ENCODE data around the gene ANKRD33. TPM values are rescaled to one million over a fixed set of nuclear protein-coding genes. Genes with fewer than 3 reads are reported as not detected.

Gene ANKRD33
- total RNA-seq, 1 donor from 2014 or later = not detected

- no peaks in the 10 kb centered on the region for H3K36me3 Mint-ChIP-seq (ENCODE audit: low read depth)
- intact Hi-C loops (cut with micrococcal nuclease) = no loop called here
- H3K4me3 Mint-ChIP-seq = no peak overlapping the region
- DNase-seq = no peak
- H3K27me3 Mint-ChIP-seq = peaks cover 45% of the 10 kb centered on the region
- no peaks in the 10 kb centered on the region for H3K9me3 Mint-ChIP-seq
- H3K27ac Mint-ChIP-seq = no peak overlapping the region
- H3K4me1 Mint-ChIP-seq = no peaks in the 10 kb centered on the region
Measured at GRCh38 chr12:51907856-51908425, 20.0 kb downstream of the ANKRD33 start.

DNA sequence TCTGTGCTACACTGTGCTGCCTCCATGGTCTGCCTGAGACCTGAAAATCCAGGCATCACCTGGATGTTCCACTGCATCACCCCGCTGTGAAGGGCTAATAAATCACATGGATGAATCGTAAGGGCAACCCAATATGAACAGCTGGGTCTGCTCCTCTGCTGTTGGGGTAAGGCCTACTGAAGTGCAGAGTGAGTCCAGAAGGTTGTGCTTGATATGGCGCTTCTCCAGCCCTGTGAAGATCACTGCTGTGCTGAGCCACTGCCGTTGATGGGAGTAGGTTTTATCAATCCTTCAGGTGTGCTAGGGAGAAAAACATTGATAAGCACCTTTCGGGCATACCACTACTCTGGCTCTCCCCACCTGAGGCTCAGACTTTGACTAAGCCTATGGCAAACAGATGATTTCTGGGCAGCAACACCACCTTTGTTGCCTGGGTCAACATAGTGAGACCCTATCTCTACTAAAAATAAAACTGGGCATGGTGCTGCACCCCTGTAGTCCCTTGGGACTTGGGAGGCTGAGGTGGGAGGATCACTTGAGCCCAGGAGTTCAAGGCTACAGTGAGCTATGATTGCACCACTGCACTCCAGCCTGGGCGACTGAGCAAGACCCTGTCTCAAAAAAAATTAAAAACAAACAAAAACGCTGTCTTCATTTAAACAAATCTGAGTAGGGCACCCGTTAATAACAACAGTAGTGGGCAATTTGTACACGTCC, 21.1 kb downstream of the ANKRD33 start:
- H3K4me3 Mint-ChIP-seq = no peak overlapping the region
- H3K36me3 Mint-ChIP-seq (ENCODE audit: low read depth) = no peaks in the 10 kb centered on the region
- H3K27me3 Mint-ChIP-seq = peaks cover 41% of the 10 kb centered on the region
- H3K27ac Mint-ChIP-seq = no peak overlapping the region
- intact Hi-C loops (cut with micrococcal nuclease) = no loop called here
- no peaks in the 10 kb centered on the region for H3K9me3 Mint-ChIP-seq
- DNase-seq = no peak
- no peaks in the 10 kb centered on the region for H3K4me1 Mint-ChIP-seq

GRCh38 chr12:51910168-51910567, 22.3 kb downstream of the ANKRD33 start:
- intact Hi-C loops (cut with micrococcal nuclease) = no loop called here
- H3K36me3 Mint-ChIP-seq (ENCODE audit: low read depth) = no peaks in the 10 kb centered on the region
- DNase-seq = no peak
- no peaks in the 10 kb centered on the region for H3K4me1 Mint-ChIP-seq
- peaks cover 35% of the 10 kb centered on the region for H3K27me3 Mint-ChIP-seq
- H3K27ac Mint-ChIP-seq = no peak overlapping the region
- H3K9me3 Mint-ChIP-seq = no peaks in the 10 kb centered on the region
- no peak overlapping the region for H3K4me3 Mint-ChIP-seq

DNA sequence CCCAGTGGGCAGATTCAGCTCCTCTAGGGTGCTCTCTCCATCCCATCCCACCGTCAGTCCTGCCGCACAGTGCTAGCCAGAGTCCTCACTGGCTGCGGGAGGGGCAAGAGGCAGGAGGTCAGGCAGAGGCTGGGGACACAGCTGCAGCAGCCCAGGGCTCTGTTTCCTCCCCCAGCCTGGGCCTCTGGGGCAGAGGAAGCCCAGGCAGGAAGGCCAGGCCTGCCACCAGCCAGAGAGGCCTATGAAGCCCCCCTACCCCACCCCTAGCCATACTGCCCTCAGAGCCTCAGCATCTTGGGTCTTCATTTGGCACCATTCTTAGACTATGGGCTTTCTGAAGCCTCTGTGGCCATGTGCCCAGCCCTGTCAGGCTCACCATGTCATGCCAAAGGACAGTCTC, 22.8 kb downstream of the ANKRD33 start:
- no peaks in the 10 kb centered on the region for H3K4me1 Mint-ChIP-seq
- no peak for DNase-seq
- intact Hi-C loops (cut with micrococcal nuclease) = no loop called here
- H3K4me3 Mint-ChIP-seq = no peak overlapping the region
- H3K36me3 Mint-ChIP-seq (ENCODE audit: low read depth) = no peaks in the 10 kb centered on the region
- no peak overlapping the region for H3K27ac Mint-ChIP-seq
- peaks cover 32% of the 10 kb centered on the region for H3K27me3 Mint-ChIP-seq
- H3K9me3 Mint-ChIP-seq = no peaks in the 10 kb centered on the region

DNA sequence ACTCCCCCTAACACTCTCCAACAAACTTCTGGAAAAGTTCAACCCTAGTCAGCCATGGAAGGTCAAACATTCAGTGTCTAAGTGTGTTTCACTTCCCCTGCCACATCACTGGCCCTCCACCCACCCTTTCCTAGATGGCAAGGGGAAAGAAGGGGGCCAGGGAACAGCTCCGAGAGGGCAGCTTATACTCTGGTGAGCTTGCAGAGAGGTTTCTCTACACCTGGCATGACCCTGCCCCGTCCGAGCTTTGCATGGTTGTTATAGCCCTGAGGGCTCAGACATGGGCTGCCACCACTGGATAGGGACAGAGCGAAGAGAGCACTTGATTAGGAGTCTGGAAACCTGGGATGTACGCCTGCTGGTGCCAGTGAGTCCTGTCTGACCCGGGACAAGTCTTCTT, 23.4 kb downstream of the ANKRD33 start:
- peaks cover 27% of the 10 kb centered on the region for H3K27me3 Mint-ChIP-seq
- no peaks in the 10 kb centered on the region for H3K4me1 Mint-ChIP-seq
- DNase-seq = no peak
- no peak overlapping the region for H3K27ac Mint-ChIP-seq
- H3K36me3 Mint-ChIP-seq (ENCODE audit: low read depth) = no peaks in the 10 kb centered on the region
- intact Hi-C loops (cut with micrococcal nuclease) = no loop called here
- H3K4me3 Mint-ChIP-seq = no peak overlapping the region
- no peaks in the 10 kb centered on the region for H3K9me3 Mint-ChIP-seq

GRCh38 chr12:51911788-51912711, 24.1 kb downstream of the ANKRD33 start:
- Mint-ChIP-seq H3K9me3 (no peaks in the 10 kb centered on the region), H3K27me3 (peaks cover 23% of the 10 kb centered on the region), H3K27ac (no peak overlapping the region), H3K4me1 (no peaks in the 10 kb centered on the region), H3K4me3 (no peak overlapping the region), H3K36me3 (ENCODE audit: low read depth) (no peaks in the 10 kb centered on the region)
- intact Hi-C loops (cut with micrococcal nuclease) = no loop called here
- DNase-seq = no peak

GRCh38 chr12:51913071-51914033, 25.4 kb downstream of the ANKRD33 start:
- no peak for DNase-seq

DNA sequence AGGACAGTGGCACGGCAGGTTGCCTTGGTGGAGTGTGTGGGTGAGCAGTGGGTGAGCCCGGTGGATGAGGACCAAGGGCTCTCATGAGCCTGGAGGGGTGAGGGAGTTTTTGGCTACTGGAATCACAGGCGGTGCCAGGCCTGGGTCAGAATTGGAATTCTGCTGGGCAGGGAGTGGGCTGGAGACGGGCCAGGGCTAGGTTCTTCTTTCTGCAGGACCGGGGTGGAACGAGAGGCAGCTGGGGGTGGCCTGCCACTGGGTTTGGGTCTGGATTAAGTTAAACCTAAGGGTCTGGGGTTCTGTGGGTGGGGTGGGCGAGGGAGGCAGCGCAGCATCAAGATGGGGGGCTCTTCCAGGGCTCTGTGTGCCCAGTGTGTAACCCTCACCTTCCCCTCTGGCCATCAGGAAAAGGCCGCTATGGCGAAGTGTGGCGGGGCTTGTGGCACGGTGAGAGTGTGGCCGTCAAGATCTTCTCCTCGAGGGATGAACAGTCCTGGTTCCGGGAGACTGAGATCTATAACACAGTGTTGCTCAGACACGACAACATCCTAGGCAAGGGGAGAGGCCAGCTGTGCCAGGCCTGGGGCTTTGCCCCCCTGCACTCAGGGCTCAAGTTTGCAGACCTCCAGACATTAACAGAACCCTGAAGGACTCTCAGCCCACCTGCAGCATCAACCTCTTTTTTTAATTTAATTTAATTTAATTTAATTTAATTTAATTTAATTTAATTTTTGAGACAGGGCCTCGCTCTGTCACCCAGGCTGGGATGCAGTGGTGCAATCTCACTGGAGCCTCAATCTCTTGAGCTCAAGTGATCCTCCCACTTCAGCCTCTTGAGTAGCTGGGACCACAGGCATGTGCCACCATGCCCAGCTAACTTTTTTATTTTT, 26.4 kb downstream of the ANKRD33 start:
- H3K4me3 Mint-ChIP-seq = no peak overlapping the region
- intact Hi-C loops (cut with micrococcal nuclease) = no loop called here
- no peaks in the 10 kb centered on the region for H3K36me3 Mint-ChIP-seq (ENCODE audit: low read depth)
- H3K4me1 Mint-ChIP-seq = no peaks in the 10 kb centered on the region
- no peak overlapping the region for H3K27ac Mint-ChIP-seq
- DNase-seq = no peak
- H3K27me3 Mint-ChIP-seq = peaks cover 9% of the 10 kb centered on the region
- H3K9me3 Mint-ChIP-seq = no peaks in the 10 kb centered on the region

More at GRCh38 chr12:51913071-51914033, 25.4 kb downstream of the ANKRD33 start:
- peaks cover 16% of the 10 kb centered on the region for H3K27me3 Mint-ChIP-seq
- H3K27ac Mint-ChIP-seq = peak overlapping the region; percentile 34
- no peak overlapping the region for H3K4me3 Mint-ChIP-seq
- no peaks in the 10 kb centered on the region for H3K9me3 Mint-ChIP-seq
- no peaks in the 10 kb centered on the region for H3K4me1 Mint-ChIP-seq
- H3K36me3 Mint-ChIP-seq (ENCODE audit: low read depth) = no peaks in the 10 kb centered on the region
- intact Hi-C loops (cut with micrococcal nuclease) = no loop called here

- intact Hi-C loops (cut with micrococcal nuclease) = no loop called here
- H3K9me3 Mint-ChIP-seq = no peaks in the 10 kb centered on the region
- no peak overlapping the region for H3K4me3 Mint-ChIP-seq
- H3K36me3 Mint-ChIP-seq (ENCODE audit: low read depth) = no peaks in the 10 kb centered on the region
- no peaks in the 10 kb centered on the region for H3K4me1 Mint-ChIP-seq
- no peak overlapping the region for H3K27ac Mint-ChIP-seq
- no peak for DNase-seq
- H3K27me3 Mint-ChIP-seq = peaks cover 2% of the 10 kb centered on the region
Measured at GRCh38 chr12:51915003-51915625, 27.2 kb downstream of the ANKRD33 start.

DNA sequence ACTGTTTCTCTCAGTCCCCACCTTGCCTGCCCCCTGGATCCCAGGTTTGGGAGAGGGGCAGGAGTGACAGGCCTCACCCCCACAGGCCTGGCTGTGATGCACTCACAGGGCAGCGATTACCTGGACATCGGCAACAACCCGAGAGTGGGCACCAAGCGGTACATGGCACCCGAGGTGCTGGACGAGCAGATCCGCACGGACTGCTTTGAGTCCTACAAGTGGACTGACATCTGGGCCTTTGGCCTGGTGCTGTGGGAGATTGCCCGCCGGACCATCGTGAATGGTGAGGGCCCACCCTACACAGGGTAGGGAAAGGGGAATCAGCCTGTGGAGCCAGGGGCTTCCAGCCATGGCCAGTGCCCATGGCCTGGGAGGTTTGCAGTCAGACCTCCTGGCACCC, 28.0 kb downstream of the ANKRD33 start:
- Mint-ChIP-seq H3K27me3 (no peaks in the 10 kb centered on the region), H3K4me1 (no peaks in the 10 kb centered on the region), H3K27ac (no peak overlapping the region), H3K9me3 (no peaks in the 10 kb centered on the region), H3K36me3 (ENCODE audit: low read depth) (no peaks in the 10 kb centered on the region), H3K4me3 (no peak overlapping the region)
- no peak for DNase-seq
- intact Hi-C loops (cut with micrococcal nuclease) = no loop called here

DNA sequence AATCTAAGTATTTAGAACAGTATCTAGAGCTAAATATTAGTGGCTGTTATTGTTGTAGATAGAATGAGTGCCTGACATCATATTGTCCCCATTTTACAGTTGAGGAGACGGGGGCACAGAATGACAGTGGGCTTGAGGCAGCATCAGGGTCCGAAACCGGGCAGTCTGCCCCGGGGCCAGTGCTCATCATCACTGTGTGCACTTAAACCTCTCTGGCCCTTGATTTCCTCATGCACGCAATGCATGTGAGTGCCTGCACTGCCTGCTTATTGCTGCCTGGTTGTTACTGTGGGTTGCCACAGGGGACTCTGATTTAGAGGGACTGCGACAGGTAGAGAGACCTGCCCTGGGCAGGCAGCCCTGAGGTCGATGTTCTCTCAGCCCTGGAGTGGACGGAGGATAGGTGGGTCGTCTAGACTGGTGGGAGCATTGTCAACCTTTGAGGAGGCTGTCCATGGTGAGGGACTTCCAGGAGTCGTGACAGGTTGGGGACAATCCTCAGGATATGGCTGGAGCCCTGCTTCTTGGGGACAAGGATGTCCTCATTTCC, 29.2 kb downstream of the ANKRD33 start:
- H3K4me3 Mint-ChIP-seq = no peak overlapping the region
- H3K36me3 Mint-ChIP-seq (ENCODE audit: low read depth) = no peaks in the 10 kb centered on the region
- no peaks in the 10 kb centered on the region for H3K9me3 Mint-ChIP-seq
- H3K4me1 Mint-ChIP-seq = no peaks in the 10 kb centered on the region
- no peaks in the 10 kb centered on the region for H3K27me3 Mint-ChIP-seq
- H3K27ac Mint-ChIP-seq = no peak overlapping the region
- intact Hi-C loops (cut with micrococcal nuclease) = no loop called here
- no peak for DNase-seq

DNA sequence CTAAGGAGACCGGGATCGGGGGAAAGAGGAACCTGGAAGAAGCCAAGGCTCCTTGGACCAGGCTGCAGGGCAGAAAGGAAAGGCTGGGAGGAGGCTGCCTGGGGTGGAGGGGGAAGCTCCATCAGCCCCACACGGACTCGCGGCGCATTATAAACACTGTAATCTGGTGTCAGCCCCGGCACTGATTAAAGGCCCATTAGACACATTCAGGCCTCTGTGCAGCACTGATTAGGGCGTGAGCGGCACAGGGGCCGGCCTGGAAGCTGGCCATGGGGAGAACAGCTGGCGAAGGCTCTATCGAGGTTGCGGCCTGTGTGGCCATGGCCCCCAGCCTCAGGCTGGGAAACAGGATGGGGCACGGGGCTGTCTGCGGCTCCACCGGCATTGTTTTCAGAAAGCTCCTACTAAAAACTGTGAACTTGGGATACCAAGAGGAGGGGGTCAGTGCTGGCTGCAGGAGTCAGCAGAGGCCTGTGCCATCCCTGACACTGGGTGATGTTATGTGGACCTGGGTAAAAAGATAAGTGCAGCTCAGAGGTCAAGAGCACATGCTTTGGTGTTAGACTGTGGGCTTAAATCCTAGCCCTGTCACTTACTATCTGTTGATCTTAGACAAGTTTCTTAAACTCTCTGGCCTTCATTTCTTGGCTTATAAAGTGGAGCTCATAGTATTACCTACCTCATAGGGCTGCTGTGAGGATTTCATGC, 30.0 kb downstream of the ANKRD33 start:
- no peak overlapping the region for H3K27ac Mint-ChIP-seq
- no peaks in the 10 kb centered on the region for H3K36me3 Mint-ChIP-seq (ENCODE audit: low read depth)
- intact Hi-C loops (cut with micrococcal nuclease) = no loop called here
- H3K27me3 Mint-ChIP-seq = no peaks in the 10 kb centered on the region
- no peaks in the 10 kb centered on the region for H3K9me3 Mint-ChIP-seq
- no peak for DNase-seq
- H3K4me1 Mint-ChIP-seq = peaks cover 2% of the 10 kb centered on the region
- no peak overlapping the region for H3K4me3 Mint-ChIP-seq
